OCI-M2 (cell line): ENCODE results near the gene TMEM165.
A peak's percentile ranks its signal among the peaks of the same experiment; 100 is the strongest.
"Not testable (repeated sequence)": the region's sequence is repeated elsewhere in the genome, so short reads cannot be mapped to it uniquely, and the experiment has no call there.

Source experiments
- DNase-seq: peaks from one replicate; lab custom pipeline; 2025; ENCODE audit not compliant: unreplicated experiment; lab: John Stamatoyannopoulos, UW

TMEM165 gene, protein sequence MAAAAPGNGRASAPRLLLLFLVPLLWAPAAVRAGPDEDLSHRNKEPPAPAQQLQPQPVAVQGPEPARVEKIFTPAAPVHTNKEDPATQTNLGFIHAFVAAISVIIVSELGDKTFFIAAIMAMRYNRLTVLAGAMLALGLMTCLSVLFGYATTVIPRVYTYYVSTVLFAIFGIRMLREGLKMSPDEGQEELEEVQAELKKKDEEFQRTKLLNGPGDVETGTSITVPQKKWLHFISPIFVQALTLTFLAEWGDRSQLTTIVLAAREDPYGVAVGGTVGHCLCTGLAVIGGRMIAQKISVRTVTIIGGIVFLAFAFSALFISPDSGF

GRCh38 chr4:55395529-55396307 is at the start of gene TMEM165:
Gene TMEM165, plus strand, starts transcription at chr4:55395957. Its CDS starts 233 bp downstream, at chr4:55396190.
- no peak for DNase-seq

DNA sequence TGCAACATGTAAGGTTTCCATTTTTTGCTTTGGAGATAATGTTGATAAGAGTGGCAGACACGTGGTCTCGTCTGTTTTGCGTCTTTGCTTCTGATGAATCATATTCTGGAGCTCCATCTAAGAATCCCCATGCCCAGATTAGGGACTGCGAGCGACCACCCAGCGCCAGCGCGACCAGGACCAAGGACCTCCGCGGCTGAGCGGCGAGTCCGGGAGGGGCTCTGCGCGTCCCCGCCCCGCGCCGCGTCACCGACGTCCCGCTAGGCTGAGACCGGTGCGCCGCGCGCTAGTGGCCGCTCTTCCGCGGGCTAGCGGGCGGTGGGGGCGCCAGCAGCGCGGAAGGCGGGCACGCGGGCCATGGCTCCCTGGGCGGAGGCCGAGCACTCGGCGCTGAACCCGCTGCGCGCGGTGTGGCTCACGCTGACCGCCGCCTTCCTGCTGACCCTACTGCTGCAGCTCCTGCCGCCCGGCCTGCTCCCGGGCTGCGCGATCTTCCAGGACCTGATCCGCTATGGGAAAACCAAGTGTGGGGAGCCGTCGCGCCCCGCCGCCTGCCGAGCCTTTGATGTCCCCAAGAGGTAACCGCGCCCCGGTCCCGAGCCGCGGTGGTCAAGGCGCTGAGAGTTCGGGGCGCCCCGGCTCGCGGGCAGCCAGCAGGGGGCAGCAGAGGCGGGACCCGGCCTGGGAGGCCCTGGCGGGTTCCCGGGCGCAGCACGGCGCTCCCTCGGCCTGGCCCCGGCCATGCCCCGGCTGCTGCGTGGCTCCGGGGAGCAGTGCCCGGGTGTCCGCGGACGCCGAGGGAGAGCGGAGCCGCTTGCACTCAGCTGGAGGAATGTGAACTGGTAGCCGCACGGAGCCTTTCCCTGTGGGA is 49.5 kb upstream of the TMEM165 start, which contains the start of gene SRD5A3:
Gene SRD5A3 (plus strand): TSS at position 263 of the 871 bp plus-strand sequence. CDS start 95 bp downstream, at position 358.
- peak; percentile 37 for DNase-seq

DNA sequence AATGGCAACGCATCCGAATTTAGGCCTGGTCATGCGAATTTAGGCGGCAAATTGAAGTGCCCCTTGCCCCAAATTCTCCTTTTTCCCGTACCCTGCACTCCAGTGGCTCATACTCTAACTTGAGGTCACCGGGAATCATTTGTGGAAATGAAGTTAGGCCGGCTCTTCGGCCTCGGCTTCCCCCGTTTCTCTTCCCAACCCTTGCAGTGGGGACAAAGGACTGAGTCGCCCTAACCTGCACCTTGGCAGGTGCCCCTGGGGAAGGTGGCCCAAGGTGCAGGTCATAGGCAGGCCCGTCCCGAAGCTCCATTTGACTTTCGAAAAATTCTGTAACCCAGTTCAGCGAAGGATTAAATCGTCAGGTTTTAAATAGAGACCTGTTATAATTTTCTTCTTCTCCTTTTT is 48.9 kb upstream of the TMEM165 start:
- no peak for DNase-seq

GRCh38 chr4:55347610-55348228 is 48.0 kb upstream of the TMEM165 start:
- DNase-seq = no peak

DNA sequence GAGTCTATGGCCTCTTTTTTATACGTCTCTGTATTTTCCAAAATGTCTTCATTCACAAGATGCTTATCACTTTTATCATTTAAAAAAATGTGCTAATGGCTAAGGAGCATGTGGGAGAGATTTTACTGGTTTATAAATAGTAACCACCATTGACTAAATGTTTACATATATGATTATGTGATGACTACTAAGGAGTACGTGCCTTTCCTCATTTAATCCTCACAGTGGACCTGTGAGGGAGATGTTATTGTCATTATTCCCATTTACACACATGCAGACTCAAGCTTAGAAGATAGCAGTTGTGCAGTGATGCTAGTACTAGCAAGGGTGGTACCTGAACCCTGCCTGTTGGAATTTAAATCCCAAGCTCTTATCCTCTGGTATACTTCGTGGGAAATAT is 47.3 kb upstream of the TMEM165 start:
- DNase-seq = no peak

- DNase-seq = not testable (repeated sequence)
Observed at GRCh38 chr4:55350870-55351269, 44.9 kb upstream of the TMEM165 start.

DNA sequence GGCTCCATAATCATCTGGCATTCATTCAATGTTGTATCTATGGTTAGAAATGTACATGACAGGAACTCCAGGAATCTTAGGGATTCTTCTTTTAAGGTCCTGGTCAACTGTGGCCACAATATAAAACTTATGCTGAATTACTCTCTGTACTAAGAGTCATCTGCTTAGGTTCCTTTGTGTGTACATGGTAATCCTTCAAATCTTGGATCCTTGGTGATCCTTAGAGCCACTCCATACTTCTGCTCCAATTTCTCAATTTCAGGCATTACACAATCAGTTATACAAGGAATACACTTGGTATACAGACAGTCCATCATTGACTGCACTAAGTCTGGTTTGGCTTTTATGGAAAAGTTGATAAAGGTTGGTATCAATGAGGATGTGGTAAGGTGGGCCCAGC is 43.9 kb upstream of the TMEM165 start:
- DNase-seq = no peak

DNA sequence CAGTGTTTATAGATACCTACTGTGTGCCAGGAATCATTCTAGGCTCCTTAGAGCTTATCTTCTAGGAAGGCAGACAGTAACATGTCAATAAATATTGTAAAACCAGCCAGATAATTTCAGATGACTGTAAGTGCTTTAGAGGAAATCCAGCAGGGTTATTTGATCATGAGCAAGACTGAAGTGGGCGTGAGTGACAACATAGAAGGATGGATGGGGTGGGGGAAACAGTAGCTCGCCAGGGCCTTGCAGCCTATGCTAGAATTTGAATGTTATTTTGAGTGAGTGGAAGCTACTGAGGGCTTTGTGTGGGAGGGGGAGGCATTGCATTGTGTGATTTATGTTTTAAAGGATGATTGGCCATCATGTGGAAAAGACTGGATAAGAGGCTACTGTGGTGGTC is 43.0 kb upstream of the TMEM165 start:
- DNase-seq = no peak

DNA sequence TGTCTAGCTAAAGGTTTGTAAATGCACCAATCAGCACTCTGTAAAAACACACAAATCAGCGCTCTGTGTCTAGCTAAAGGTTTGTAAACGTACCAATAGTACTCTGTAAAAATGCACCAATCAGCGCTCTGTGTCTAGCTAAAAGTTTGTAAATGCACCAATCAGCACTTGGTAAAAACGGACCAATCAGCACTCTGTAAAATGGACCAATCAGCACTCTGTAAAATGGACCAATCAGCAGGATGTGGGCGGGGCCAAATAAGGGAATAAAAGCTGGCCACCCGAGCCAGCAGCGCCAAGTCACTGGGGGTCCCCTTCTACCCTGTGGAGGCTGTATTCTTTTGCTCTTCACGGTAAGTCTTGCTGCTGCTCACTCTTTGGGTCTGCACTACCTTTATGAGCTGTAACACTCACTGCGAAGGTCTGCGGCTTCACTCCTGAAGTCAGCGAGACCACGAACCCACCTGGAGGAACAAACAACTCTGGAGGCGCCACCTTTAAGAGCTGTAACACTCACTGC is 42.5 kb upstream of the TMEM165 start:
- DNase-seq = not testable (repeated sequence)

DNA sequence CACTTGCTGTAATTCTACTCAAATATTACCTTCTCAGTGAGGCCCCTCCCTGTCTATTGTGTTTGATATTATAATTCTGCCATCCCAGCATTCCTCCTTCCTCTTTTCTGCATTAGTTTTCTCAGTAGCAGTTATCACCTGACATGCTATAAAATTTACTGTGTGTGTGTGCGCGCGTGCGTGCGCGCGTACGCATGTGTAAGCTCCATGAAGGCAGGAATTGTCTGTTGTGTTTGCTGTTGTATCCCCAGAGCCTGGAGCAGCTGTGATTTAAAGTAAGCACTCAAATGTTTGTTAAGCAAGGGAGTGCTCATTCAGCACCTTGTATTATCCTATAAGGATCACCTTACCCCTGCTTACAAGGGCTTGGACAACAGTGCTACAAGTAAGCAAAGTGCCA is 41.1 kb upstream of the TMEM165 start:
- no peak for DNase-seq

- no peak for DNase-seq
Observed at GRCh38 chr4:55355555-55355954, 40.2 kb upstream of the TMEM165 start.

GRCh38 chr4:55356991-55357461 is 38.7 kb upstream of the TMEM165 start:
- DNase-seq = no peak

GRCh38 chr4:55358246-55358645 is 37.5 kb upstream of the TMEM165 start:
- DNase-seq = no peak

GRCh38 chr4:55358668-55359067 is 37.1 kb upstream of the TMEM165 start:
- no peak for DNase-seq

- DNase-seq = no peak
Observed at GRCh38 chr4:55359397-55359916, 36.3 kb upstream of the TMEM165 start.

GRCh38 chr4:55362938-55363337 is 32.8 kb upstream of the TMEM165 start:
- DNase-seq = not testable (repeated sequence)

GRCh38 chr4:55363691-55364351 is 31.9 kb upstream of the TMEM165 start:
- DNase-seq = no peak

DNA sequence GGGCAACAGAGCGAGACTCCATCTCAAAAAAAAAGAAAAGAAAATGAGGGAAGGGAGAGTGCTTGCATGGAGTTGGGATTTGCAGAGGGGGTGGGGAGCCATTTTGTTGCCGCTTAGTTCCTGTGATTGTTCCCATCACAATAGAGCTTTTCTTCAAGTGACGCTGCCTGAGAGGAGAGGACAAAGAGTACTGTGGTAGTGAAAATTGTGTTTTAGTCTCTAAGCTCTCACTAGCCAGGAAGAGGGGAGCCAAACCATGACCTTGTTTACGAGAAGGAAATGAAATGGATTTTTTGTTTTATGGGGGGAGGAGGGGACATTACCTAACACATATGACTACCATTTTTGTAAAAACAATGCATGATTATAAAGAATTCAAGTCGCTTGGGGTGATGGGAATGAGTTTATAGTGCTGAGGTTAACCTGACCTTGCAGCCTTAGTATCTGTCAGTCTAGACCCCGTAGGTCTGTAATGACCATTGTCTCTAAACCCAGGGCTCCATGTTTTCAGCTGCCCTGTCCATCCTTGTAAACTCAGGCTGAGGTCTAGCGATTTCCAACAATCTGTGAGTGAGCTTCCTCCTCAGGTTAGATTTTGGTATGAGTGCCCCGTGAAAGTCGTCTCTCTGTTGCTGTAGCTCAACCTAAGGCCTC is 30.9 kb upstream of the TMEM165 start:
- no peak for DNase-seq

DNA sequence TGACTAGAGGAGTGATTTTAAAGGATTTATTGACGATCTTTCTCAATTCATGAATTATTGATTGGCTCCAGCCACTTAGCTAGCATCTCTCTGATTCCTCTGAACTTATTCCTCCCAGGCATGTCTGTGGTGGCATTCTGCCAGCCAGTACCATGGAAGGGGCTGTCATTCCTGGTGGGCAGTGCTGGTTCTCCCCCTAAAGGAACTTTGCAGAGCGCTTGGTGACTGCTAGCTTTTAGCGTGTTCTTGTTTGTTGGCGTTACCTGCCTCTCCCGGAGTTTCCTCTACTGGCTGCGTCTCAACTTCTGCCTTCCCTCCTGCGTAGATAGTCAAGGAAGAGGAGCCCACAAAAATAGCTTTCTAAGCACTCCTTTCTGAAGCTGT is 30.4 kb upstream of the TMEM165 start:
- DNase-seq = no peak
